Esophagus squamous epithelium (tissue), 4 donors: ENCODE measurements around the gene LDLRAD2.

Source experiments
- CTCF ChIP-seq, 6 experiments: fragments of 450-650 bp in 4 of 6; fragments of 200-600 bp in 2 of 6; sonication (generic) in 2 of 6; IDR thresholded peaks; one replicate each; pipeline ENCODE4 v1.5.1; 2016 to 2019; ENCODE audit warnings: antibody characterized with exemption in 6 of 6, mild to moderate bottlenecking in 4 of 6, moderate library complexity in 4 of 6
- POLR2A ChIP-seq, 4 donors: fragments of 450-650 bp; IDR thresholded peaks; one replicate each; pipeline ENCODE4 v1.6.1; 2017; ENCODE audit warnings: antibody characterized with exemption in 4 of 4, mild to moderate bottlenecking in 4 of 4, moderate library complexity in 3 of 4

DNA sequence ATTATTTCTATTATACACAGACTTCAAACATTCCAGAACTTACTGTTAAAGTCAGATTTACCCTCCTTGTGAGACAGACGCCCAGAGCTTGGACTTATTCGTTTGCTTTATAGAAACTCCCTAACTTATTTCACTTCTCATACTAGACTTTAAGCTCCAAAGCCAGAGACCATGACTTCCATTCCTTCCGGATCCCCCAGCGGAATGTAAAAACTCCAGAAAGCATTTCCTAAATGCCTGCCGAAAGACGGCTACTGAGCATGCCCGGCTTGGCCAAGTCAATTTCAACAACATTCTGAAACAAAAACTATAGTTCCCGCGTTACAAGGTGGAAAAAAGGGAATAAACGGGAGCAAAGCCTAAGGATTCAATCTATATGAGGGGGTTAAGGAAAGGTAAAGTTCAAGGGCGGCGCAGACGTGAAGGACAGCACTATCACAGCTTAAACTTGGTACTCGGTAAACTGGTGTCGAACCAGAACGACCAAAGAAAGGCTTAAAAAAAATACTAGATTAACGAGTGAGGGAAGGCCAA is 30.2 kb upstream of the LDLRAD2 start:
- no peak for TF ChIP-seq POLR2A (IDR thresholded peaks at IDR 0.05)
- TF ChIP-seq CTCF (IDR thresholded peaks at IDR 0.05) = no peak
